GM23338 (cell line): ENCODE results near the gene PELI3. TPM values are rescaled to one million over a fixed set of nuclear protein-coding genes. Genes with fewer than 3 reads are reported as not detected.

Experiments
- ATAC-seq: fragments of 200-7000 bp; cut with Tn5 transposase; 3 replicates; pipeline ENCODE4 v1.9.1; 2020
- DNase-seq: peaks from one replicate; pipeline ENCODE4 v3.0.0-alpha.2; 2015; ENCODE audit warnings: low spot score
- H2AFZ ChIP-seq: fragments of 200-600 bp; sonication (generic); 2 replicates; pipeline ENCODE4 v1.8.0; 2016; ENCODE audit warnings: antibody characterized with exemption, mild to moderate bottlenecking, moderate library complexity
- H3F3A ChIP-seq: fragments of 200-600 bp; sonication (generic); replicated peaks from 2 replicates; pipeline ENCODE4 v1.8.0; 2017; ENCODE audit warnings: antibody characterized with exemption, mixed run types, low read depth
- H3K27ac ChIP-seq: fragments of 200-600 bp; sonication (generic); 2 replicates; pipeline ENCODE4 v1.6.1; 2016; ENCODE audit warnings: low read depth
- H3K27me3 ChIP-seq: fragments of 200-600 bp; sonication (generic); 2 replicates; pipeline ENCODE4 v1.8.0; 2016; ENCODE audit warnings: mild to moderate bottlenecking, mixed run types, moderate library complexity; ENCODE audit not compliant: insufficient read depth
- H3K36me3 ChIP-seq: fragments of 200-600 bp; sonication (generic); 2 replicates; pipeline ENCODE4 v1.8.0; 2016; ENCODE audit warnings: mild to moderate bottlenecking; ENCODE audit not compliant: insufficient read depth
- H3K4me1 ChIP-seq: fragments of 200-600 bp; sonication (generic); 2 replicates; pipeline ENCODE4 v1.8.0; 2016; ENCODE audit warnings: mild to moderate bottlenecking, moderate library complexity; ENCODE audit not compliant: insufficient read depth
- H3K4me2 ChIP-seq: fragments of 200-600 bp; sonication (generic); 2 replicates; pipeline ENCODE4 v1.7.1; 2017; ENCODE audit warnings: mixed run types
- H3K4me3 ChIP-seq: fragments of 200-600 bp; sonication (generic); 2 replicates; pipeline ENCODE4 v1.6.1; 2016; ENCODE audit warnings: mixed run types
- H3K79me2 ChIP-seq: fragments of 200-600 bp; sonication (generic); replicated peaks from 2 replicates; pipeline ENCODE4 v1.8.0; 2017; ENCODE audit warnings: mild to moderate bottlenecking; ENCODE audit not compliant: insufficient read depth
- H3K9me2 ChIP-seq: fragments of 200-600 bp; sonication (generic); 2 replicates; pipeline ENCODE4 v1.8.0; 2017; ENCODE audit not compliant: insufficient read depth
- H4K20me1 ChIP-seq: fragments of 200-600 bp; sonication (generic); replicated peaks from 2 replicates; pipeline ENCODE4 v1.8.0; 2017; ENCODE audit warnings: mild to moderate bottlenecking; ENCODE audit not compliant: insufficient read depth
- H3K27ac Mint-ChIP-seq: 2 replicates; pipeline ENCODE4 v1.8.0; 2020; ENCODE audit warnings: inconsistent platforms, mild to moderate bottlenecking, moderate library complexity, mixed read lengths
- H3K27me3 Mint-ChIP-seq: 3 replicates; pipeline ENCODE4 v1.8.0; 2022; ENCODE audit warnings: low read depth, mild to moderate bottlenecking, moderate library complexity, mixed read lengths, inconsistent platforms; ENCODE audit not compliant: insufficient read depth, poor library complexity
- H3K36me3 Mint-ChIP-seq: 3 replicates; pipeline ENCODE4 v1.8.0; 2021; ENCODE audit warnings: low read depth, mild to moderate bottlenecking, inconsistent platforms, moderate library complexity, mixed read lengths
- H3K4me1 Mint-ChIP-seq: 3 replicates; pipeline ENCODE4 v1.8.0; 2020; ENCODE audit warnings: mild to moderate bottlenecking, inconsistent platforms, mixed read lengths
- H3K4me3 Mint-ChIP-seq: 3 replicates; pipeline ENCODE4 v1.8.0; 2021; ENCODE audit warnings: moderate library complexity, mild to moderate bottlenecking, inconsistent platforms, mixed read lengths
- H3K9me3 Mint-ChIP-seq: 3 replicates; pipeline ENCODE4 v1.8.0; 2020; ENCODE audit warnings: moderate library complexity, mild to moderate bottlenecking, inconsistent platforms, mixed read lengths
- CREB1 ChIP-seq: fragments of 250-450 bp; sonication (Bioruptor Pico); IDR thresholded peaks from 2 replicates; pipeline ENCODE4 v1.5.0; 2020; ENCODE audit warnings: low read depth, mild to moderate bottlenecking, moderate library complexity
- EZH2 ChIP-seq: fragments of 200-600 bp; sonication (generic); IDR thresholded peaks from one replicate; pipeline ENCODE4 v1.8.0; 2017; ENCODE audit warnings: antibody characterized with exemption, mild to moderate bottlenecking, low read depth; ENCODE audit not compliant: unreplicated experiment
- EZH2phosphoT487 ChIP-seq: fragments of 200-600 bp; sonication (generic); IDR thresholded peaks from one replicate; pipeline ENCODE4 v1.8.1; 2018; ENCODE audit warnings: antibody characterized with exemption; ENCODE audit not compliant: unreplicated experiment
- JUNB ChIP-seq: IDR thresholded peaks from one replicate; pipeline ENCODE4 v1.6.1; 2016; ENCODE audit warnings: antibody characterized with exemption; ENCODE audit not compliant: unreplicated experiment
- NANOG ChIP-seq: IDR thresholded peaks from 2 replicates; pipeline ENCODE4 v1.6.1; 2016; ENCODE audit warnings: antibody characterized with exemption, borderline replicate concordance
- POLR2AphosphoS5 ChIP-seq: IDR thresholded peaks from 2 replicates; pipeline ENCODE4 v1.6.1; 2016; ENCODE audit warnings: antibody characterized with exemption, low read depth
- STAT1 ChIP-seq: IDR thresholded peaks from one replicate; pipeline ENCODE4 v1.6.1; 2016; ENCODE audit warnings: antibody characterized with exemption; ENCODE audit not compliant: unreplicated experiment
- ZNF114 ChIP-seq: fragments of 250-450 bp; sonication (Bioruptor Pico); IDR thresholded peaks from 2 replicates; pipeline ENCODE4 v1.5.0; 2020; ENCODE audit warnings: mild to moderate bottlenecking, moderate library complexity
- ZNF331 ChIP-seq: fragments of 250-450 bp; sonication (Bioruptor Pico); IDR thresholded peaks from 2 replicates; pipeline ENCODE4 v1.5.0; 2020; ENCODE audit warnings: low read depth, mild to moderate bottlenecking, moderate library complexity
- polyA plus RNA-seq: library from polyadenylated mRNA; unstranded; fragments of >200 nt; fragmentation: Nextera tagmentation; extraction: Ambion mirVana; gene quantifications from 2 replicates; pipeline ENCODE4 v1.2.1, GENCODE V29; 2016
- total RNA-seq: library from RNA; depleted of rRNA; stranded (reverse); fragments of >200 nt; shearing (Covaris generic); gene quantifications from 2 replicates; pipeline ENCODE4 v1.2.3, GENCODE V29; 2014
- TF ChIP-seq, protein P1 (sequence below): fragments of 250-450 bp; sonication (Bioruptor Pico); IDR thresholded peaks from 2 replicates; pipeline ENCODE4 v1.5.0; 2020; ENCODE audit warnings: mild to moderate bottlenecking, moderate library complexity
- TF ChIP-seq, protein P2 (sequence below), 2 experiments: fragments of 200-600 bp in 1 of 2; sonication (generic) in 1 of 2; conservative IDR thresholded peaks; 2 replicates each; pipeline versions ENCODE4 v1.5.1 to v1.6.1; 2016 to 2017; ENCODE audit warnings: antibody characterized with exemption in 2 of 2, low read depth in 2 of 2, mild to moderate bottlenecking in 2 of 2, moderate library complexity in 1 of 2
- TF ChIP-seq, protein P3 (sequence below): IDR thresholded peaks from 2 replicates; pipeline ENCODE4 v1.6.1; 2016; ENCODE audit warnings: antibody characterized with exemption
- TF ChIP-seq, protein P4 (sequence below): IDR thresholded peaks from one replicate; pipeline ENCODE4 v1.6.1; 2018; ENCODE audit warnings: antibody characterized with exemption; ENCODE audit not compliant: unreplicated experiment

PELI3 gene
- total and polyA plus RNA-seq, 2 experiments from 2014 or later: 2.8 to 9.1 TPM

DNA sequence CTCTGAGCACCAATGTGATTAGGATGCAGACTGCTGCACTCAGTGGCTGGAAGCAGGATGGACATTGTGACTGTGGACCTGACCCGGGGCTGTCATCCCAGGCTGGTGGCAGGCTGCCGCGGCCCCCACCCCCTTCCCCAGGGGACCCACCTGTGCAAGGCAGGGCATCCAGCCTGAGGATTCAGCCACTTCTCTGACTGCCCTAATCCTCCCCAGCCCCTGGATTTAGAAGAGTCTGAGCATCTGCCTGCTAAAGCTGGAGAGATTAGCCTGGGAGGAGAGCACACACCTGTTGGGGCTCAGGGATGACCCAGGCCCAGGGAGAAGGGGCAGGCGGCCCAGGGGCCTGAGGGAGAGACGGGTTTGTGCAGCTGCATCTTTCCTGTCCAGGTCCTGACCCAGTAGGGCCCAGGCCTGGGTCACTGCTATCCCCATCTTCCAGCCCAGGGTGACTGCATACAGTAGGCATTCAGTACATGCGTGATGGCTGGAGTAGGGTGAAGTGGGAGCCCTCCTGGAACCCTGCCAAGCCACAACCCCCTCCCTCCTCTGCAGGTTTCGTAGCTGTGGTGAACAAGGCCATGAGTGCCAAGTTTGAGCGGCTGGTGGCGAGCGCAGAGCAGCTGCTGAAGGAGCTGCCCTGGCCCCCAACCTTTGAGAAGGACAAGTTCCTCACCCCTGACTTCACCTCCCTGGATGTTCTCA lies 25.6 kb downstream of the PELI3 start:
- H3K9me2 ChIP-seq: no peaks in the 10 kb centered on the region
- H4K20me1 ChIP-seq: no peaks in the 10 kb centered on the region
- Mint-ChIP-seq H3K27ac (no peak overlapping the region; the same call in 1 of the 2 replicates), H3K4me3 (no peak overlapping the region), H3K36me3 (peaks cover 45% of the 10 kb centered on the region), H3K4me1 (peaks cover 8% of the 10 kb centered on the region), H3K9me3 (no peaks in the 10 kb centered on the region), H3K27me3 (peaks cover 10% of the 10 kb centered on the region)
- no peaks in the 10 kb centered on the region for H3K27me3 ChIP-seq
- H3K79me2 ChIP-seq: no peaks in the 10 kb centered on the region
- H3K4me1 ChIP-seq: peaks cover 5% of the 10 kb centered on the region
- H3K4me2 ChIP-seq: no peak overlapping the region
- H2AFZ ChIP-seq: no peak overlapping the region
- H3K27ac ChIP-seq: no peak overlapping the region; the same call in 1 of the 2 replicates
- no peak for DNase-seq
- ATAC-seq: no peak
- no peak overlapping the region for H3K4me3 ChIP-seq
- no peaks in the 10 kb centered on the region; the same call in 1 of the 2 replicates for H3K36me3 ChIP-seq
- TF ChIP-seq POLR2AphosphoS5 (no peak), ZNF331 (CRISPR knock-in tag) (no peak), STAT1 (no peak), CREB1 (CRISPR knock-in tag) (no peak), EZH2 (no peak), ZNF114 (no peak), JUNB (no peak), EZH2phosphoT487 (no peak), NANOG (no peak)
- TF ChIP-seq, protein P1, sequence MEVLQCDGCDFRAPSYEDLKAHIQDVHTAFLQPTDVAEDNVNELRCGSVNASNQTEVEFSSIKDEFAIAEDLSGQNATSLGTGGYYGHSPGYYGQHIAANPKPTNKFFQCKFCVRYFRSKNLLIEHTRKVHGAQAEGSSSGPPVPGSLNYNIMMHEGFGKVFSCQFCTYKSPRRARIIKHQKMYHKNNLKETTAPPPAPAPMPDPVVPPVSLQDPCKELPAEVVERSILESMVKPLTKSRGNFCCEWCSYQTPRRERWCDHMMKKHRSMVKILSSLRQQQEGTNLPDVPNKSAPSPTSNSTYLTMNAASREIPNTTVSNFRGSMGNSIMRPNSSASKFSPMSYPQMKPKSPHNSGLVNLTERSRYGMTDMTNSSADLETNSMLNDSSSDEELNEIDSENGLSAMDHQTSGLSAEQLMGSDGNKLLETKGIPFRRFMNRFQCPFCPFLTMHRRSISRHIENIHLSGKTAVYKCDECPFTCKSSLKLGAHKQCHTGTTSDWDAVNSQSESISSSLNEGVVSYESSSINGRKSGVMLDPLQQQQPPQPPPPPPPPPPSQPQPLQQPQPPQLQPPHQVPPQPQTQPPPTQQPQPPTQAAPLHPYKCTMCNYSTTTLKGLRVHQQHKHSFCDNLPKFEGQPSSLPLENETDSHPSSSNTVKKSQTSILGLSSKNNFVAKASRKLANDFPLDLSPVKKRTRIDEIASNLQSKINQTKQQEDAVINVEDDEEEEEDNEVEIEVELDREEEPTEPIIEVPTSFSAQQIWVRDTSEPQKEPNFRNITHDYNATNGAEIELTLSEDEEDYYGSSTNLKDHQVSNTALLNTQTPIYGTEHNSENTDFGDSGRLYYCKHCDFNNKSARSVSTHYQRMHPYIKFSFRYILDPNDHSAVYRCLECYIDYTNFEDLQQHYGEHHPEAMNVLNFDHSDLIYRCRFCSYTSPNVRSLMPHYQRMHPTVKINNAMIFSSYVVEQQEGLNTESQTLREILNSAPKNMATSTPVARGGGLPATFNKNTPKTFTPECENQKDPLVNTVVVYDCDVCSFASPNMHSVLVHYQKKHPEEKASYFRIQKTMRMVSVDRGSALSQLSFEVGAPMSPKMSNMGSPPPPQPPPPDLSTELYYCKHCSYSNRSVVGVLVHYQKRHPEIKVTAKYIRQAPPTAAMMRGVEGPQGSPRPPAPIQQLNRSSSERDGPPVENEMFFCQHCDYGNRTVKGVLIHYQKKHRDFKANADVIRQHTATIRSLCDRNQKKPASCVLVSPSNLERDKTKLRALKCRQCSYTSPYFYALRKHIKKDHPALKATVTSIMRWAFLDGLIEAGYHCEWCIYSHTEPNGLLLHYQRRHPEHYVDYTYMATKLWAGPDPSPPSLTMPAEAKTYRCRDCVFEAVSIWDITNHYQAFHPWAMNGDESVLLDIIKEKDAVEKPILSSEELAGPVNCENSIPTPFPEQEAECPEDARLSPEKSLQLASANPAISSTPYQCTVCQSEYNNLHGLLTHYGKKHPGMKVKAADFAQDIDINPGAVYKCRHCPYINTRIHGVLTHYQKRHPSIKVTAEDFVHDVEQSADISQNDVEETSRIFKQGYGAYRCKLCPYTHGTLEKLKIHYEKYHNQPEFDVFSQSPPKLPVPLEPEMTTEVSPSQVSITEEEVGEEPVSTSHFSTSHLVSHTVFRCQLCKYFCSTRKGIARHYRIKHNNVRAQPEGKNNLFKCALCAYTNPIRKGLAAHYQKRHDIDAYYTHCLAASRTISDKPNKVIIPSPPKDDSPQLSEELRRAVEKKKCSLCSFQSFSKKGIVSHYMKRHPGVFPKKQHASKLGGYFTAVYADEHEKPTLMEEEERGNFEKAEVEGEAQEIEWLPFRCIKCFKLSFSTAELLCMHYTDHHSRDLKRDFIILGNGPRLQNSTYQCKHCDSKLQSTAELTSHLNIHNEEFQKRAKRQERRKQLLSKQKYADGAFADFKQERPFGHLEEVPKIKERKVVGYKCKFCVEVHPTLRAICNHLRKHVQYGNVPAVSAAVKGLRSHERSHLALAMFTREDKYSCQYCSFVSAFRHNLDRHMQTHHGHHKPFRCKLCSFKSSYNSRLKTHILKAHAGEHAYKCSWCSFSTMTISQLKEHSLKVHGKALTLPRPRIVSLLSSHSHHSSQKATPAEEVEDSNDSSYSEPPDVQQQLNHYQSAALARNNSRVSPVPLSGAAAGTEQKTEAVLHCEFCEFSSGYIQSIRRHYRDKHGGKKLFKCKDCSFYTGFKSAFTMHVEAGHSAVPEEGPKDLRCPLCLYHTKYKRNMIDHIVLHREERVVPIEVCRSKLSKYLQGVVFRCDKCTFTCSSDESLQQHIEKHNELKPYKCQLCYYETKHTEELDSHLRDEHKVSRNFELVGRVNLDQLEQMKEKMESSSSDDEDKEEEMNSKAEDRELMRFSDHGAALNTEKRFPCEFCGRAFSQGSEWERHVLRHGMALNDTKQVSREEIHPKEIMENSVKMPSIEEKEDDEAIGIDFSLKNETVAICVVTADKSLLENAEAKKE (CRISPR knock-in tag): no peak
- TF ChIP-seq, protein P2, sequence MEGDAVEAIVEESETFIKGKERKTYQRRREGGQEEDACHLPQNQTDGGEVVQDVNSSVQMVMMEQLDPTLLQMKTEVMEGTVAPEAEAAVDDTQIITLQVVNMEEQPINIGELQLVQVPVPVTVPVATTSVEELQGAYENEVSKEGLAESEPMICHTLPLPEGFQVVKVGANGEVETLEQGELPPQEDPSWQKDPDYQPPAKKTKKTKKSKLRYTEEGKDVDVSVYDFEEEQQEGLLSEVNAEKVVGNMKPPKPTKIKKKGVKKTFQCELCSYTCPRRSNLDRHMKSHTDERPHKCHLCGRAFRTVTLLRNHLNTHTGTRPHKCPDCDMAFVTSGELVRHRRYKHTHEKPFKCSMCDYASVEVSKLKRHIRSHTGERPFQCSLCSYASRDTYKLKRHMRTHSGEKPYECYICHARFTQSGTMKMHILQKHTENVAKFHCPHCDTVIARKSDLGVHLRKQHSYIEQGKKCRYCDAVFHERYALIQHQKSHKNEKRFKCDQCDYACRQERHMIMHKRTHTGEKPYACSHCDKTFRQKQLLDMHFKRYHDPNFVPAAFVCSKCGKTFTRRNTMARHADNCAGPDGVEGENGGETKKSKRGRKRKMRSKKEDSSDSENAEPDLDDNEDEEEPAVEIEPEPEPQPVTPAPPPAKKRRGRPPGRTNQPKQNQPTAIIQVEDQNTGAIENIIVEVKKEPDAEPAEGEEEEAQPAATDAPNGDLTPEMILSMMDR (conservative IDR thresholded peaks at IDR 0.05; ENCODE audit: low read depth in 2 of 2): no peak
- TF ChIP-seq, protein P3, sequence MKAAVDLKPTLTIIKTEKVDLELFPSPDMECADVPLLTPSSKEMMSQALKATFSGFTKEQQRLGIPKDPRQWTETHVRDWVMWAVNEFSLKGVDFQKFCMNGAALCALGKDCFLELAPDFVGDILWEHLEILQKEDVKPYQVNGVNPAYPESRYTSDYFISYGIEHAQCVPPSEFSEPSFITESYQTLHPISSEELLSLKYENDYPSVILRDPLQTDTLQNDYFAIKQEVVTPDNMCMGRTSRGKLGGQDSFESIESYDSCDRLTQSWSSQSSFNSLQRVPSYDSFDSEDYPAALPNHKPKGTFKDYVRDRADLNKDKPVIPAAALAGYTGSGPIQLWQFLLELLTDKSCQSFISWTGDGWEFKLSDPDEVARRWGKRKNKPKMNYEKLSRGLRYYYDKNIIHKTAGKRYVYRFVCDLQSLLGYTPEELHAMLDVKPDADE: no peak
- TF ChIP-seq, protein P4, sequence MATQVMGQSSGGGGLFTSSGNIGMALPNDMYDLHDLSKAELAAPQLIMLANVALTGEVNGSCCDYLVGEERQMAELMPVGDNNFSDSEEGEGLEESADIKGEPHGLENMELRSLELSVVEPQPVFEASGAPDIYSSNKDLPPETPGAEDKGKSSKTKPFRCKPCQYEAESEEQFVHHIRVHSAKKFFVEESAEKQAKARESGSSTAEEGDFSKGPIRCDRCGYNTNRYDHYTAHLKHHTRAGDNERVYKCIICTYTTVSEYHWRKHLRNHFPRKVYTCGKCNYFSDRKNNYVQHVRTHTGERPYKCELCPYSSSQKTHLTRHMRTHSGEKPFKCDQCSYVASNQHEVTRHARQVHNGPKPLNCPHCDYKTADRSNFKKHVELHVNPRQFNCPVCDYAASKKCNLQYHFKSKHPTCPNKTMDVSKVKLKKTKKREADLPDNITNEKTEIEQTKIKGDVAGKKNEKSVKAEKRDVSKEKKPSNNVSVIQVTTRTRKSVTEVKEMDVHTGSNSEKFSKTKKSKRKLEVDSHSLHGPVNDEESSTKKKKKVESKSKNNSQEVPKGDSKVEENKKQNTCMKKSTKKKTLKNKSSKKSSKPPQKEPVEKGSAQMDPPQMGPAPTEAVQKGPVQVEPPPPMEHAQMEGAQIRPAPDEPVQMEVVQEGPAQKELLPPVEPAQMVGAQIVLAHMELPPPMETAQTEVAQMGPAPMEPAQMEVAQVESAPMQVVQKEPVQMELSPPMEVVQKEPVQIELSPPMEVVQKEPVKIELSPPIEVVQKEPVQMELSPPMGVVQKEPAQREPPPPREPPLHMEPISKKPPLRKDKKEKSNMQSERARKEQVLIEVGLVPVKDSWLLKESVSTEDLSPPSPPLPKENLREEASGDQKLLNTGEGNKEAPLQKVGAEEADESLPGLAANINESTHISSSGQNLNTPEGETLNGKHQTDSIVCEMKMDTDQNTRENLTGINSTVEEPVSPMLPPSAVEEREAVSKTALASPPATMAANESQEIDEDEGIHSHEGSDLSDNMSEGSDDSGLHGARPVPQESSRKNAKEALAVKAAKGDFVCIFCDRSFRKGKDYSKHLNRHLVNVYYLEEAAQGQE: no peak
- H3F3A ChIP-seq: 0 out of 2 replicates have a peak, but pooled peaks cover 10% of the 10 kb centered on the region
